NOMO-1 treated with dmso at 0.1 percent for 144 hours (cell line): ENCODE measurements around the gene RMC1.
"Not testable (repeated sequence)": the region's sequence is repeated elsewhere in the genome, so short reads cannot be mapped to it uniquely, and the experiment has no call there.

Experiments used
- DNase-seq: peaks from one replicate; lab custom pipeline; 2025; ENCODE audit not compliant: unreplicated experiment; lab: John Stamatoyannopoulos, UW

RMC1 gene

DNA sequence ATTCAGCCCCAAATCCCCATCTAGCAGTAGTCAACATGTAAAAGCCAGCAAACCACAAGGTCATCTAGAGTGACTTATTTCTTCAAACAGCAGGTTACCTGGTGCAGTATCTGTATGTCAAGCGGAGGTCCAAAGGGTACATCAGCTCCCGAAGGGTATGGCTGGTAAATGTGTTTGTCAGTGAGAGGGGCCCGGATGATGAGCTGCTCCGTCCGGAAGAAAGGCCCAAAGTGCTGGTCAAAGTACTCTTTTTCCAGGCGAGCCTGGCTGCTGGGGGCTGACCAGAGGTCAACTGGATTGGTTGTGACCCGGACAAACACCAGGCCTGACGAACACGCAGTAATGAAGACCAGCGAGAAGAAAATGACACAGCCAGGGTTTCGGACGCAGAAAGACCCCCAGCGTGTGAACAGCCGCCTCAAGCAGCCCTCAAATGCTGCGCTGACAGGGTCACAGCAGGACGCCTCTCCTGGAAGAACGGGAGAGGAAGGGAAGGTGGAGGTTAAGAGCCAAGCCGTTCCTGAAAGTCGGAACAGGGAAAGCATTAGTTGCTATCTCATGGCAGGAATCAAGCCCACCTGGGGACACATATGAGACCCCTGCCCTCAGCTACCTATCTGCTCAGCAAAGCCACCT lies 53.0 kb downstream of the RMC1 start:
- DNase-seq, result no peak

GRCh38 chr18:23557511-23557910 lies 54.2 kb downstream of the RMC1 start:
- DNase-seq, result not testable (repeated sequence)

DNA sequence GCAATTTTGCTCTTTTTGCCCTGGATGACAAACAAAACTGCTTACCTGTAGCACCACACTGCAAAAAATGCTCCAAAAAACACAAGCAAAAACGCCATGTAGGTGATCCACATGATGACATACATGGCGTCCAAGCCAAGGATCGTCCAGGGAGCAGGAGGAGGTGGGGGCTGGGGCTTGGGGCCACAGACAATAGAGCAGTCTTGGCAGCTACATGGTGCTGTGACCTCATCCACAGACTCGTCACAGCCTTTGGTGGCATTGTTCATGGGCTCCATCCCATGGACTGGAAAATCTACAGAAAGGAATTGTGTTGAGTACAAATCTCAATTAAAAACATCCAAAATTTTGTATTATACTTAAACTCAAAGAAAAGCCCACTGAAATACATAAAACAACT lies 56.9 kb downstream of the RMC1 start:
- DNase-seq, result no peak

GRCh38 chr18:23563377-23564043 lies 60.2 kb downstream of the RMC1 start:
- DNase-seq, result no peak

GRCh38 chr18:23565916-23566547 lies 62.7 kb downstream of the RMC1 start:
- DNase-seq, result no peak

DNA sequence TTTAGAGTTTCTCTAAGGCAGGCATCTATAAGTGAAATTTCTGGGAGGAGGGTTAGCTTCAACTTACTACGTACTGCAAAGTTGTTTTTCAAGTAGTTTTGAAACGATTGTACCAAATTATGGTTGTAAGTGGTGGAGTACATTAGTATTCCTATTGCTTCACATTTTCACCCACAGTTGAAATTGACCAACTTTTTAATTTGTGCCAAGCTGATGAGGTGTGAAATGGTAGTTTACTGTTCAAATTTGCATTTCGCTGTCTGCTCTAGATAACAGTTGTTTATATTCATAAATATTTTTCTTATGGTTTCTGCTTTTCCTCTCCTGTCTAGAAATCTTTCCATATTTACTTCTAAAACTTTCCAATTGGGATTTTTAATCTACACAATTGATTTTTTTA lies 64.4 kb downstream of the RMC1 start:
- DNase-seq, result no peak

GRCh38 chr18:23568281-23569138 lies 65.2 kb downstream of the RMC1 start:
- DNase-seq, result no peak

DNA sequence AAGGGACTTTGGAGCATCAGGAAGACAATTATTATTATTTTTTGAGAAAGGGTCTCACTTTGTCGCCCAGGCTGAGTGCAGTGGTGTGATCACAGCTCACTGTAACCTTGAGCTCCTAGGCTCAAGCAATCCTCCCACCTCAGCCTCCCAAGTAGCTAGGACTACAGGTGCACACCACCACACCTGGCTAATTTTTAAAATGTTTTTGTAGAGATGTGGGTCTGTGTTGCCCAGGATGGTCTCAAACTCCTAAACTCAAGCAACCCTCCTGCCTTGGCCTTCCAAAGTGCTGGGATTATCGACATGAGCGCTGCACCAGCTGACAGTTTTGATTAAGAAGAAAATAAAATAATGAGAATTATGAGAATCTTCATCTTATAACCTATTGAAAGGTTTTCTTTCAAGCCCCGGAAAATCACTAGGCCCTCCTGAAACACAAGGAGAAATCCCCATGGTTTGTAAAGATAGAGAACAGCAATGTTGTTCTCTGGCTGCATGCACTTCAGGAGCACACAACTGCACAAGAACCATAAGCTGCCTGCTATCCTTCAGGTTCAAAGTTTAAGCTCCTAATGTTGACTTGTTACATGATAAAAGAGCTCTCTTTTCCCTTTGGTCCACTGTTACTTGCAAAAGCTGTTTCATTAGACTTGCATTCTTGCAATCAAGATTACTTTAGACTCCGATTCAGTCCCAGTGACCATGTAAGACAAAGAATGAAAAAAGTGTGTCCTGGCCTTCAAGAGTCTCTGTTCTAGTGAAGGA lies 66.2 kb downstream of the RMC1 start:
- no peak for DNase-seq

- DNase-seq, result no peak
Observed at GRCh38 chr18:23570912-23571504, 67.7 kb downstream of the RMC1 start.

DNA sequence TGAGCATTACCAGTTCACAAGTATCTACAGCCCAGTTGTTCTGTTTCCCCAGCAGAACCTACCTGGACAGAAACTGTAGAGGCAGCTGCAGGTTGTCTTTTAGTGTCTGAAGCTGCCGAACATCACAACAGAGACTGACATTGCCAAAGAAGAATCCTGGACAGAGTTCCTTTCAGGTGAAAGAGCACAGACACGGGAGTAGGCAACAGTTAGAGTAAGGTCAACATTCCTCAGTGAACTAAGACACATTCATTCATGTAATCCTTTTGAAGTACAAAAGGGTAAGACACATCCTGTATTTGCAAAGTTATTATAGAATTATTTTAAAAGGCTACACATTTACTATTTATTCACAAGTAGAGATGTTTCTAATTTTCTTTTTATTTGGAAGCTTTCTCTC lies 68.7 kb downstream of the RMC1 start:
- no peak for DNase-seq

DNA sequence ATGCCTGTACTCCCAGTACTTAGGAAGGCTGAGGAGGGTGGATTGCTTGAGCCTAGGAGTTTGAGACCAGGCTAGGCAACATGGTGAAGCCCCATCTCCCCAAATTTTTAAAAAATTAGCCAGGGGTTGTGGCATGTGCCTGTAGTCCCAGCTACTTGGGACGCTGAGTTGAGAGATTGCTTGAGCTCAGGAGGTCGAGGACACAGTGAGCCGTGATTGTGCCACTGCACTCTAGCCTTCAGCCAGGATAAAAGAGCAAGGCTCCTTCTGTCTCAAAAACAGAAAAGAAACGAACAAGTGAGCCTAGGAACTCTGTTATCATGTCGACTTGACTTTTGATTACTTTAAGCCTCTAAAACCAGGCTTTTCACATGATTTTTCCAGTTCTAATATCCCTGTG lies 69.3 kb downstream of the RMC1 start:
- DNase-seq, result no peak

- no peak for DNase-seq
Observed at GRCh38 chr18:23573020-23573419, 69.7 kb downstream of the RMC1 start.

GRCh38 chr18:23573626-23574431 lies 70.5 kb downstream of the RMC1 start:
- no peak for DNase-seq

DNA sequence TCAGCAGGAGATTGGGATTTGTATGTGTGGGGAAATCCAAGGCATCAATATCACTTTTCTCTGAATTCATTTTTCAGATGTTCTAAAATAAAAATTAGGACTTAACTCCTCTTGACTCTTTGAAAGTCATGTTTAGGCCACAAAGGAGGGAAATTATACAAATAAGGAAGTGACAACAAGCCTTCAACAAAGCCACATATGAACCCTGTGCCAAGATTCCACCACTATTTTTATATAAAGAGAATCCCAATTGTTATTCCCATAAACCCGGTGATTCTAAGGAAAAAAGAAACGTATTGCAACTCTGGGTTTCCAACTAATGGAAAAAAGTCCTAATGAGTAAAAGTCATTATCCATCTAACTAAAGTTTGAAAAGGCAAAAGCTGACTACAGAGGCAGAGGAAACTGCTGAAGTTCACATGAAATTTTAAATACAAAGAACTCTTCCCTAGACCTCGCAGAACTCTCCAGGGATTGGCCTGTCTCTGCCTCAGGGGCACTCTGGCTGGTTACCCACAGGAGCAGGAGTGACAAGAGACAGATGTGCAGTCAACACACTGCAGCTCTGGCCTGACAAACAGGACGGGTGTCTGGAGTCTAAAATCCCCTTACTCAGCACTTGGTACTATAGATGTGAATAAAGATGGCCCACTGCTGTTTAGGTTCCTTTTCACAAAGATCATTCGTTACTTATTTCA lies 71.4 kb downstream of the RMC1 start:
- no peak for DNase-seq

DNA sequence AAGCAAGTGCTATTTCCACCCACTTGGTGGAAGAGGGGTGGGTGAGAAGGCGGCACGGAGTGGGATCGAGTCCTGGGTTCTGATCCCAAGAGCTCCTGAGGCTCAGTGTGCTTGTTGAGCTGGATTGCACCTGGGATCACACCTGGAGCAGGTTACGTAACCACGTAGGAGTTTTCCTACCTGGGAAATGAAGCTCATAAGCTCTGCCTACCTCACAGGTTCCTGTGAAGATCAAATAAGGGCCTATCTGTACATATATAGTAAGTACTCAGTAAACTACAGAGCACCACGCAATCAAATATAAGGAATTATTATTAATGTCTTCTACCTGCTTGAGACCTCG lies 72.0 kb downstream of the RMC1 start:
- no peak for DNase-seq

DNA sequence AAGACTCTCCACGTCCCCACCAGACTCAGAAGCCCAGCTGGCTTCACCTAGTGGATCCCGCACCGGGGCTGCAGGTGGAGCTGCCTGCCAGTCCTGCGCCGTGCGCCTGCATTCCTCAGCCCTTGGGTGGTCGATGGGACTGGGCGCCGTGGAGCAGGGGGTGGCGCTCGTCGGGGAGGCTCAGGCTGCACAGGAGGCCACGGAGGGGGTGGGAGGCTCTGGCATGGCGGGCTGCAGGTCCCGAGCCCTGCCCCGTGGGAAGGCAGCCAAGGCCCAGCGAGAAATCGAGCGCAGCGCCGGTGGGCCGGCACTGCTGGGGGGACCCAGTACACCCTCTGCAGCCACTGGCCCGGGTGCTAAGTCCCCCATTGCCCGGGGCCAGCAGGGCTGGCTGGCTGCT lies 74.2 kb downstream of the RMC1 start:
- DNase-seq, result not testable (repeated sequence)

DNA sequence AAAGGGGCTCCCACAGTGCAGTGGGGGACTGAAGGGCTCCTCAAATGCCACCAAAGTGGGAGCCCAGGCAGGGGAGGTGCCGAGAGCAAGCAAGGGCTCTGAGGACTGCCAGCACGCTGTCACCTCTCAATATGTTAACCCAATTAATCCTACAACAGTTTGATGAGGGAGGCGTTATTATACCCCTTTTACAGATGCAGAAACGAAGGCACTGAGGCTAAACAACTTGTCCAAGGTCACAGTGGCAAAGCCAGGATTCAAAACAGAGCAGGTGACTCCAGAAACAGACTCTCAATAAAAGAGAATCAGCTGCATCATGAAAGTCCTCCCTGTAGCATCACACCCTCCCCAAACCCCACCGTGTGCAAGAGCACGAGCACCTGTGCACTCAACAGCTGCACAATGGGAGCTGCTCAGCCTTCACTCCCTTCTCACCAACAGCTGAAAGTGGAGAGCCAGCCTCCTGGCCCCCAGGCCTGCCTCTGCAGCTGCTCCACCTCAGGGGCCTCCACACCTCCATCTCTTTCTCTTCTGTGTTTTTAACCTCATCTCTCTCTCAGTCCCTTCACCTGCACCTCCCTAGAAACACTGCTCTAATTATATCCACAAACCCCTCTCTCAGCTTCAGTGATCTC lies 74.9 kb downstream of the RMC1 start:
- no peak for DNase-seq

GRCh38 chr18:23578891-23579653 lies 75.8 kb downstream of the RMC1 start:
- DNase-seq, result peak; percentile 50
